ENCODE data around the gene COLEC11. TPM values are rescaled to one million over a fixed set of nuclear protein-coding genes. Genes with fewer than 3 reads are reported as not detected.
A peak's percentile ranks its signal among the peaks of the same experiment; 100 is the strongest.

COLEC11 gene
- total and polyA plus RNA-seq, 8 donors, result 0.84 to 7.1 (median 4.3) TPM

DNA sequence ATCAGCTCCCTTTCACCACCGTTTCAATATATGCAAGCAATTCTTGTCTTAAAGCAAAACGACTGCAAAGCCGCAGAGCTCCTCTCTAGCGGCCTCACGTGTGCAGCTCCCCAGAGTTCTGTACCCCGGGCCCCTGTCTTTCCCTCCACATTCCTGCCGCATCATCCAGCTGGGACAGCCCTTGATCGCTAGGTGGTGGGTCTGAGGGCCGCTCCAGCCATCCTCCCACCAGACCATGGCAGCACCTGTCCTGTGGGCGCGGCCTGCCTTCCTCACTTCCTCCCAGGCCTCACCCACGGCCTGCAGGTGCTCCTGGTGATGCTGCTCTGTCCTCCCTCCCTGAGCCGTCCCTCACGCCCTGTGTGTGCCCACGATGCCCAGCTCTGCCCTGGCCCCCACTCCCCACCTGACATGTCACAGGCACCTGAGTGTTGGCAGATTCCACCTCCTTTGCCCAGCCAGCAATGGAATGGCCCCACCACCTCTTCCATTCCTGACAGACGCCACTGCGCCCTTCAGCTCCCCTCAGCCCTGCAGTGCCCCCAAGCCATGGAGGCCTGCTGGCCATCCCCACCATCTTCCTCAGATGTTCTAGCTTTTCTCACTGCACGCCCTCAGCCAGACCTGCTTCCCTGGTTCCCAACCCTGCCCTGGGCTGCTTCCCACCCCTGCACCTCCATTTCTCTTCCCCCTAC, 47.8 kb downstream of the COLEC11 start:
- no peak for ATAC-seq
- peak in 1 of 4 donors; percentile 57 for DNase-seq
- intact Hi-C loops (cut with DNase I), result loop anchor here in 1 of 2 donors (10.0 kb wide), 1 partner anchor 218 kb away; no protein-coding TSS in a partner anchor
- H3K9me3 ChIP-seq, result no peaks in the 10 kb centered on the region
- H3K27ac ChIP-seq, result no peak overlapping the region
- peaks cover 0 to 2% of the 10 kb centered on the region in 2 donors for H3K27me3 ChIP-seq
- H3K4me1 ChIP-seq, result no peaks in the 10 kb centered on the region
- H3K36me3 ChIP-seq, result no peaks in the 10 kb centered on the region
- TF ChIP-seq, protein P1, sequence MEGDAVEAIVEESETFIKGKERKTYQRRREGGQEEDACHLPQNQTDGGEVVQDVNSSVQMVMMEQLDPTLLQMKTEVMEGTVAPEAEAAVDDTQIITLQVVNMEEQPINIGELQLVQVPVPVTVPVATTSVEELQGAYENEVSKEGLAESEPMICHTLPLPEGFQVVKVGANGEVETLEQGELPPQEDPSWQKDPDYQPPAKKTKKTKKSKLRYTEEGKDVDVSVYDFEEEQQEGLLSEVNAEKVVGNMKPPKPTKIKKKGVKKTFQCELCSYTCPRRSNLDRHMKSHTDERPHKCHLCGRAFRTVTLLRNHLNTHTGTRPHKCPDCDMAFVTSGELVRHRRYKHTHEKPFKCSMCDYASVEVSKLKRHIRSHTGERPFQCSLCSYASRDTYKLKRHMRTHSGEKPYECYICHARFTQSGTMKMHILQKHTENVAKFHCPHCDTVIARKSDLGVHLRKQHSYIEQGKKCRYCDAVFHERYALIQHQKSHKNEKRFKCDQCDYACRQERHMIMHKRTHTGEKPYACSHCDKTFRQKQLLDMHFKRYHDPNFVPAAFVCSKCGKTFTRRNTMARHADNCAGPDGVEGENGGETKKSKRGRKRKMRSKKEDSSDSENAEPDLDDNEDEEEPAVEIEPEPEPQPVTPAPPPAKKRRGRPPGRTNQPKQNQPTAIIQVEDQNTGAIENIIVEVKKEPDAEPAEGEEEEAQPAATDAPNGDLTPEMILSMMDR (IDR thresholded peaks at IDR 0.05), result no peak
- H3K4me3 ChIP-seq, result no peak overlapping the region

DNA sequence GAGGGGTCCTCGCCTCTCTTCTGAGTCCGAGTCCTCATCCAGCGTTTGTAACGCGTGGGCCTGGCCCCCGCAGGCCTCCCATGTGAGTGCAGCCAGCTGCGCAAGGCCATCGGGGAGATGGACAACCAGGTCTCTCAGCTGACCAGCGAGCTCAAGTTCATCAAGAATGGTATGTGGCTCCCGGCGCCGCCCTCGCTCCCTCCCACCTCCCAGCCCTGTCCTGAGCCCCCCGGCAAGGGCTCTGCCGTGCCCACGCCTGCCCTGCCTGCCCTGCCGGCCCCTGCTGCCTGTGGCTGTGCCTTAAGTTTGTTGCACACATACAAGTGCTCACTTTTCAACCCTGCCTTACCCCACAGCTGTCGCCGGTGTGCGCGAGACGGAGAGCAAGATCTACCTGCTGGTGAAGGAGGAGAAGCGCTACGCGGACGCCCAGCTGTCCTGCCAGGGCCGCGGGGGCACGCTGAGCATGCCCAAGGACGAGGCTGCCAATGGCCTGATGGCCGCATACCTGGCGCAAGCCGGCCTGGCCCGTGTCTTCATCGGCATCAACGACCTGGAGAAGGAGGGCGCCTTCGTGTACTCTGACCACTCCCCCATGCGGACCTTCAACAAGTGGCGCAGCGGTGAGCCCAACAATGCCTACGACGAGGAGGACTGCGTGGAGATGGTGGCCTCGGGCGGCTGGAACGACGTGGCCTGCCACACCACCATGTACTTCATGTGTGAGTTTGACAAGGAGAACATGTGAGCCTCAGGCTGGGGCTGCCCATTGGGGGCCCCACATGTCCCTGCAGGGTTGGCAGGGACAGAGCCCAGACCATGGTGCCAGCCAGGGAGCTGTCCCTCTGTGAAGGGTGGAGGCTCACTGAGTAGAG, 48.7 kb downstream of the COLEC11 start:
- intact Hi-C loops (cut with DNase I), result loop anchor here in 1 of 2 donors (10.0 kb wide), 1 partner anchor 219 kb away; no protein-coding TSS in a partner anchor
- Histone ChIP-seq H3K9me3 (no peaks in the 10 kb centered on the region), H3K27me3 (no peaks in the 10 kb centered on the region), H3K4me1 (no peaks in the 10 kb centered on the region), H3K27ac (no peak overlapping the region), H3K4me3 (no peak overlapping the region), H3K36me3 (no peaks in the 10 kb centered on the region)
- TF ChIP-seq, protein P1 (IDR thresholded peaks at IDR 0.05), result no peak
- ATAC-seq, result no peak
- peak in 1 of 4 donors; percentile 73 for DNase-seq

DNA sequence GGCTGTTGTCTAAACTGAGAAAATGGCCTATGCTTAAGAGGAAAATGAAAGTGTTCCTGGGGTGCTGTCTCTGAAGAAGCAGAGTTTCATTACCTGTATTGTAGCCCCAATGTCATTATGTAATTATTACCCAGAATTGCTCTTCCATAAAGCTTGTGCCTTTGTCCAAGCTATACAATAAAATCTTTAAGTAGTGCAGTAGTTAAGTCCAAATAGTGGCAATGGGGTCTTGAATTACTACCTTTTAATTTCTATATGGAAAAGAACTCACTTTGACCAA, 49.3 kb downstream of the COLEC11 start:
- H3K9me3 ChIP-seq, result no peaks in the 10 kb centered on the region
- TF ChIP-seq, protein P1 (IDR thresholded peaks at IDR 0.05), result no peak
- no peak overlapping the region for H3K4me3 ChIP-seq
- intact Hi-C loops (cut with DNase I), result loop anchor here in 1 of 2 donors (10.0 kb wide), 1 partner anchor 219 kb away; no protein-coding TSS in a partner anchor
- no peaks in the 10 kb centered on the region for H3K4me1 ChIP-seq
- no peak for ATAC-seq
- H3K27me3 ChIP-seq, result no peaks in the 10 kb centered on the region
- H3K36me3 ChIP-seq, result no peaks in the 10 kb centered on the region
- no peak for DNase-seq
- no peak overlapping the region for H3K27ac ChIP-seq

GRCh38 chr2:3644891-3645605, 50.1 kb downstream of the COLEC11 start:
- H3K4me1 ChIP-seq, result no peaks in the 10 kb centered on the region
- H3K27me3 ChIP-seq, result peaks cover 0 to 2% of the 10 kb centered on the region in 2 donors
- DNase-seq, result peak in 2 of 4 donors; percentile 19 to 32
- intact Hi-C loops (cut with DNase I), result loop anchor here in 1 of 2 donors (10.0 kb wide), 1 partner anchor 220 kb away; no protein-coding TSS in a partner anchor
- H3K4me3 ChIP-seq, result no peak overlapping the region
- TF ChIP-seq, protein P1 (IDR thresholded peaks at IDR 0.05), result no peak
- H3K27ac ChIP-seq, result no peak overlapping the region
- no peak for ATAC-seq
- no peaks in the 10 kb centered on the region for H3K9me3 ChIP-seq
- no peaks in the 10 kb centered on the region for H3K36me3 ChIP-seq

Measured in left lung (tissue), 10 donors.